GM19372 (cell line): ENCODE data around the gene ZNF724.
A peak's percentile ranks its signal among the peaks of the same experiment; 100 is the strongest.
"Not testable (repeated sequence)": the region's sequence is repeated elsewhere in the genome, so short reads cannot be mapped to it uniquely, and the experiment has no call there.

Experiments used
- ATAC-seq: cut with Tn5 transposase; IDR thresholded peaks from one replicate; pipeline ENCODE4 v1.9.1; 2021; ENCODE audit warnings: mild to moderate bottlenecking, low read depth, moderate library complexity; ENCODE audit not compliant: unreplicated experiment

Gene ZNF724

GRCh38 chr19:23249911-23250649 lies at the start of gene ZNF724:
ZNF724 (minus strand) TSS chr19:23250394; CDS start chr19:23250242, 152 bp downstream.
- ATAC-seq, result peak; percentile 96

- no peak for ATAC-seq
These were observed 43.9 kb upstream of the ZNF724 start for GRCh38 chr19:23294141-23294540.

DNA sequence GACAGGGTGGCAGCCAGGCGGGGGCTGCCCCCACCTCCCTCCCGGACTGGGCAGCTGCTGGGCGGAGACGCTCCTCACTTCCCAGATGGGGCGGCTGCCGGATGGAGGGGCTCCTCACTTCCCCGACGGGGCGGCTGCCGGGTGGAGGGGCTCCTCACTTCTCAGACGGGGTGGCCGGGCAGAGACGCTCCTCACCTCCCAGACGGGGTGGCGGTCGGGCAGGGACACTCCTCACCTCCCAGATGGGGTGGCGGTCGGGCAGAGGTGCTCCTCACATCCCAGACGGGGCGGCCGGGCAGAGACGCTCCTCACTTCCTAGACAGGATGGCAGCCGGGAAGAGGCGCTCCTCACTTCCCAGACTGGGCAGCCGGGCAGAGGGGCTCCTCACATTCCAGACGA lies 39.8 kb upstream of the ZNF724 start:
- not testable (repeated sequence) for ATAC-seq

- ATAC-seq, result no peak
These were observed 37.4 kb upstream of the ZNF724 start for GRCh38 chr19:23287620-23288019.

GRCh38 chr19:23286477-23286876 lies 36.3 kb upstream of the ZNF724 start:
- no peak for ATAC-seq

GRCh38 chr19:23285948-23286347 lies 35.8 kb upstream of the ZNF724 start:
- no peak for ATAC-seq

DNA sequence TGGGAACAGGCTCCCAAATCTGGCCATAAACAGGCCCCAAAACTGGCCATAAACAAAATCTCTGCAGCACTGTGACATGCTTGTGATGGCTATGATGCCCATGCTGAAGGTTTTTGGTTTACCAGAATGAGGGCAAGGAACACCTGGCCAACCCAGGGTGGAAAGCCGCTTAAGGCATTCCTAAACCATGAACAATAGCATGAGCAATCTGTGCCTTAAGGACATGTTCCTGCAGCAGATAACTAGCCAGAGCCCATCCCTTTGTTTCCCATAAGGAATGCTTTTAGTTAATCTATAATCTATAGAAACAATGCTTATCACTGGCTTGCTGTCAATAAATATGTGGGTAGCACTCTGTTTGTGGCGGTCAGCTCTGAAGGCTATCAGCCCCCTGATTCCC lies 35.1 kb upstream of the ZNF724 start:
- ATAC-seq, result not testable (repeated sequence)

DNA sequence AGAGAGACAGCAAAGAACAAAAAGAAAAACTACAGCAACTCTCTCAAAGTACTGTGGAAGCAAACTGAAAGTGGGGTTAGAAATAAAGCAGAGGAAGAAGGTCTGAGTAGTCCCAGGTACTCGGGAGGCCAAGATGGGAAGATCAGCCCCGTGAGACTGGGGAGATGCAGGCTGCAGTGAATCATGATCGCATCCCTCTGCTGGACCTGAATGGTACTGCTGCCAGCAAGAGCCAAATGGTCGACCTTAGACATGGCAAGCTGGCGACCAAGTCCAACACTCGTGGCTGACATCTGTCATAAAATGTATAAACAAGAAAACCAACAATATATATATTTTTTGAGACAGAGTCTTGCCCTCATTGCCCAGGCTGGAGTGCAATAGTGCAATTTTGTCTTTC lies 33.7 kb upstream of the ZNF724 start:
- no peak for ATAC-seq

DNA sequence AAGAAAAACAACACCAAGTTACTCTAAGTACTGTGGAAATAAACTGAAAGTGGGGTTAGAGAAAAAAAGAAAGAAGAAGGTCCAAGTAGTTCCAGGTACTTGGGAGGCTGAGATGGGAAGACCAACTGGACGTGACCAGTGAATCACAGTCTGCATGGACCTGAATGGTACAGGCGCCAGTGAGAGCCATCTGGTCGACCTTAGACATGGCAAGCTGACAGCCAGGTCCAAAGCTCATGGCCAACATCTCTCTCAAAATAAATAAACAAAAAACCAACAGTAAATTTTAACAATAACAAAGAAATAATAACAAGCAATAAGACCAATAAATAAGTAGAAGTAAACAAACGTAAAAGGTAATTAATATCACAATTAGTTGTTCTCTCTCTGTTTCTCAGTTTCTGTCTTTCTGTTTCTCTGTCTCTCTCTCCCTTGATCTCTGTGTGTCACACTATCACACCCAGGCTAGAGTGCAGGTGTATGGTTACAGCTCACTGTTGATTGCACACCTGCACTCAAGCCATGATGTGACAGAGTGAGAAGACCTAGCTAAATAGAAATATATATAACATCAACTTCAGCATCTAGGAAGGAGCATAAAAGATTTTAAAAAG lies 31.6 kb upstream of the ZNF724 start:
- ATAC-seq, result no peak

- not testable (repeated sequence) for ATAC-seq
These were observed 27.9 kb upstream of the ZNF724 start for GRCh38 chr19:23278118-23278517.

GRCh38 chr19:23273590-23274412 lies 23.6 kb upstream of the ZNF724 start:
- ATAC-seq, result peak; percentile 97

DNA sequence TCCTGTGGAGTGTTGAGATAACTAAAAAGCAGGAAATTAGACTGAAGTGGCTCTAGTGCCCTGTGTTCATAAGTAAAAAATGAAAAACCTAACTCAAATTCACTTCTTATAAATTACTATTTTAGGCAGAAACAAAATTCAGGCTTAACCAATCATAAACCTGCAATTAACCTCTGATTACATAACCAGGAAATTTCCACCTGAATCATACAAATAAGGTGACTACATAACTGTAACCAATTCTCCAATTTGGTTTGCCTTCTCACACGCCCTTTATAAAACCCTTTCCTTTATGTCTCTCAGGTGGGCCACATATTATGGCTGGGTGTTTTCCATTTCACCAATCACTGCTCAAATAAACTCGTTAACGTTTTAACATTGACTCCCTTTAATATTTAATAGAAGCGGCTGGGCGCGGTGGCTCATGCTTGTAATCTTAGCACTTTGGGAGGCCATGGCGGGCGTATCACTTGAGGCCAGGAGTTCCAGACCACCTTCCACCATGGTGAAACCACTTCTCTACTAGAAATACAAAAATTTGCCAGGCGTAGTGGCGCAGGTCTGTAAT lies 22.9 kb upstream of the ZNF724 start:
- ATAC-seq, result no peak

DNA sequence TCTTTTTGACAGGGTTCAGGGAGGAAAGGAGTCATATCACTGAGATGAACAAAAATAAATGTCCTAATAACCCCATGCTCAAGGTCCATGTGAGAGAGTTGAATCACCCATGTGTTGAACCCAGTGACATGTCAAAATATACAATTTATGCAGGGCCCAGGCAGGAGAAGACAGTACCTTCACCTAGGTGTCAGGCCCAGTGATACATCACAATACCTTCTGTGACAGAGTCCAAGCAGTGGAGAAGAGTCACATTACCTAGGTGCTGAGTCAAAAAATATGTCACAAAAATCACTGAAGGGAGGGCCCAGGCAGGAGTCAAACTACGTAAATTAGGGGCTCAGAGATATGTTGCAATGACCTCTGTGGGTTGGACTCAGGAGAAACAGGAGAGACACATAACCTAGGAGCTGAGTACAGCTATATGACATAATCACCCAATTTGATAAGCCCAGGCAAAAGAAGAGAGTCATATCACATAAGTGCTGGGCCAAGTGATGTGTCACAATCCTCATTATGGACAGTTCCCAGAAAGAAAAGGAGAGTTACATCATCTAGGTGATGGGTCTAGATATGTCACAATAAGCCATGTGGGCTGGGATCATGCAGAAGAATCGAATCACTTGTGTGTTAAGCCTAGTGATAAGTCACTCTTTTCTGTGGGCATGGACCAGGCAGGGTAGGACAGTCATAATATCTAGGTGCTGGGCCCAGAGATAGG lies 13.8 kb upstream of the ZNF724 start:
- no peak for ATAC-seq

DNA sequence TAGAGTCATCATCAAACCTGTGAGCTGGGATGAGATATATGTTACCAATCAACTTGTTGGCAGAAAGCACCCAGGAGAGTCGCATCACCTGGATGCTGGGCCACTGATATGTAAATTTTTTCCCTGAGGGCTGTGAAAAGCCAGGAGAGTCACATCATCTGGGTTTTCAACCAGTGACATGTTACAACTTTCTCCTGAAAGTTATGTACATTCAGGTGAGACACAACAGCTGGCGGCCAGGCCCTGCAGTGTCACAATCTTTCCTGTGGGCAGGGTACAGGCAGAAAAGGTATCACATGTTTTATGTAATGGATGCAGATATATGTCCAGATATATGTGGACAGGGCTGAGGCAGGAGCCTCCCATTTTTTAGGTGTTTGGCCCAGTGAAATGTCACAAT lies 13.2 kb upstream of the ZNF724 start:
- no peak for ATAC-seq

DNA sequence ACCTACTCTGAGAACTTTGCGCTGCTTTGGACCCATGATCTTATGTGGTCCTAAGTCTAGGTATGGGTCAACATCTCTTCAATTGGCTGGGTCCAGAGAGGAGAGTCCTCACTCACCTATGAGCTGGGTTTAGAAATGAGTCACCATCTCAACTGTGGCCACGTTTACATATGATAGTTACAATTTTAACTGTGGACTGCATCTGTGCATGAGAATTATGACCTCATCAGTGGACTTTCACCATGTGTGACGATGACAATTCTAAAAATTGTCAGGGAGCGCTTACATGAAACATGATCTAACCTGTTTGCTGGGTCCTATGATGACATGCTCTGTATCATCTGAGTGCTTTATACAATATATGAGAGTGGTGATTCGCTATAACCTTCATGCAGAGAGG lies 12.7 kb upstream of the ZNF724 start:
- ATAC-seq, result no peak

DNA sequence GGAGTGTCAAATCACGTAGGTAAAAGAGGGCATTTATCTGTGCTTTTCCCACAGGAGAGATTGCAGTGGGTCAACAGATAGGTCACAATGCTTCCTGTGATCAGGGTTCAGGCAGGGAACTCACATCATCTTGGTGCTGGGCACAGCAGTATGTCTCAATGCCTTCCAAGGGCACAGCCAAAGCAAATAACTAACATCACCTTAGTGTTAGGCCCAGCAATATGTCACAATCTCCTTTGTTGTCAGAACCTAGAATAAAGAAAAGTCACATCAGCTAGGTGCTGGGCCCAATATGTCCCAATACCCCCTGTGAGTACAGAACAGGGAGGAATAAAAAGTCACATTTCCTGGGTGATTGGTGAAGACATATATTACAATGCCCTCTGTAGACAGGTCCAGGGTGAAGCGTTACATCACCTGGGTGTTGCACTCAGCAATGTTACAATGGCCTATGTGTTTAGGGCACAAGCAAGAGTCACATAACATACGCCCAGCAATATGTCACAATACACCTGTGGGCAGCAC lies 11.4 kb upstream of the ZNF724 start:
- ATAC-seq, result no peak

GRCh38 chr19:23260956-23261355 lies 10.8 kb upstream of the ZNF724 start:
- ATAC-seq, result no peak

DNA sequence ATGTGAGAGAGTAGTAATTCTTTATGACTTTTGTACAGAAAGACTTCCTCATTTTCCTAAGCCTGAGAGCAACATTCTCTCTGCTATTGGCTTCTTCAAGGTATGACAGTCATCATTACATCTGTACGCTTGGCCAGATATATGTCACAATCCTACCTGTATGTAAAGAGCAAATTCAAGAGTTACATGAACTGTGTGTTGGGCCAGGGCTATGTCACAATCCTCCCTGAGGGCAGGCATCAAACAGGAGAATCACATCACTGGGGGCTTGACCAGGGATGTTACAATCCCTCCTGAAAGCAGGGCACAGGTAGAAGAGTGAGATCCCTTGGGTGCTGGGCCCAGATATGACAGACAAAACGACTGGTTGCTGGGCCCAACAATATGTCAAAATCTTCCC lies 9.8 kb upstream of the ZNF724 start:
- ATAC-seq, result no peak

- ATAC-seq, result no peak
These were observed 5.5 kb upstream of the ZNF724 start for GRCh38 chr19:23255700-23256099.
